ENCODE measurements around the gene COL19A1. TPM values are rescaled to one million over a fixed set of nuclear protein-coding genes. Genes with fewer than 3 reads are reported as not detected.

COL19A1 gene
- total RNA-seq, 1 donor from 2014 or later = not detected

- Histone ChIP-seq H3K27me3 (no peaks in the 10 kb centered on the region), H3K4me1 (no peaks in the 10 kb centered on the region), H3K9me3 (no peaks in the 10 kb centered on the region), H3K4me3 (no peak overlapping the region), H3K36me3 (no peaks in the 10 kb centered on the region), H3K27ac (no peak overlapping the region)
- no peak for DNase-seq
- ATAC-seq = no peak
- TF ChIP-seq CTCF (IDR thresholded peaks at IDR 0.05) = no peak
- intact Hi-C loops (cut with DNase I) = no loop called here
These were observed 28.4 kb downstream of the COL19A1 start for GRCh38 chr6:69894578-69895347.

GRCh38 chr6:69895396-69895795 is 29.0 kb downstream of the COL19A1 start:
- no peaks in the 10 kb centered on the region for H3K4me1 ChIP-seq
- intact Hi-C loops (cut with DNase I) = no loop called here
- DNase-seq (no peak), ATAC-seq (no peak)
- no peak for TF ChIP-seq CTCF (IDR thresholded peaks at IDR 0.05)
- H3K27me3 ChIP-seq = no peaks in the 10 kb centered on the region
- H3K27ac ChIP-seq = no peak overlapping the region
- no peaks in the 10 kb centered on the region for H3K9me3 ChIP-seq
- H3K36me3 ChIP-seq = no peaks in the 10 kb centered on the region
- no peak overlapping the region for H3K4me3 ChIP-seq

GRCh38 chr6:69900869-69901268 is 34.5 kb downstream of the COL19A1 start:
- no peak for TF ChIP-seq CTCF (IDR thresholded peaks at IDR 0.05)
- Histone ChIP-seq H3K36me3 (no peaks in the 10 kb centered on the region), H3K4me1 (no peaks in the 10 kb centered on the region), H3K4me3 (no peak overlapping the region), H3K27me3 (no peaks in the 10 kb centered on the region), H3K27ac (no peak overlapping the region), H3K9me3 (no peaks in the 10 kb centered on the region)
- ATAC-seq (no peak), DNase-seq (no peak)
- intact Hi-C loops (cut with DNase I) = no loop called here

GRCh38 chr6:69901361-69901760 is 35.0 kb downstream of the COL19A1 start:
- Histone ChIP-seq H3K36me3 (no peaks in the 10 kb centered on the region), H3K4me1 (no peaks in the 10 kb centered on the region), H3K27me3 (no peaks in the 10 kb centered on the region), H3K4me3 (no peak overlapping the region), H3K27ac (no peak overlapping the region), H3K9me3 (no peaks in the 10 kb centered on the region)
- DNase-seq (no peak), ATAC-seq (no peak)
- TF ChIP-seq CTCF (IDR thresholded peaks at IDR 0.05) = no peak
- intact Hi-C loops (cut with DNase I) = no loop called here

GRCh38 chr6:69907981-69908498 is 41.7 kb downstream of the COL19A1 start:
- Histone ChIP-seq H3K4me3 (no peak overlapping the region), H3K9me3 (no peaks in the 10 kb centered on the region), H3K4me1 (no peaks in the 10 kb centered on the region), H3K36me3 (no peaks in the 10 kb centered on the region), H3K27ac (no peak overlapping the region), H3K27me3 (no peaks in the 10 kb centered on the region)
- ATAC-seq = no peak
- no peak for TF ChIP-seq CTCF (IDR thresholded peaks at IDR 0.05)
- DNase-seq = no peak
- intact Hi-C loops (cut with DNase I) = no loop called here
